C4-2B (cell line): Measurements from ENCODE around the gene HORMAD2.

Experiments
- ZFX ChIP-seq: fragments of 450-650 bp; IDR thresholded peaks from 2 replicates; pipeline ENCODE4 v1.6.1; 2017
- TF ChIP-seq, protein P1 (sequence below): fragments of 450-650 bp; conservative IDR thresholded peaks from 2 replicates; pipeline ENCODE4 v1.5.1; 2017; ENCODE audit warnings: mild to moderate bottlenecking

DNA sequence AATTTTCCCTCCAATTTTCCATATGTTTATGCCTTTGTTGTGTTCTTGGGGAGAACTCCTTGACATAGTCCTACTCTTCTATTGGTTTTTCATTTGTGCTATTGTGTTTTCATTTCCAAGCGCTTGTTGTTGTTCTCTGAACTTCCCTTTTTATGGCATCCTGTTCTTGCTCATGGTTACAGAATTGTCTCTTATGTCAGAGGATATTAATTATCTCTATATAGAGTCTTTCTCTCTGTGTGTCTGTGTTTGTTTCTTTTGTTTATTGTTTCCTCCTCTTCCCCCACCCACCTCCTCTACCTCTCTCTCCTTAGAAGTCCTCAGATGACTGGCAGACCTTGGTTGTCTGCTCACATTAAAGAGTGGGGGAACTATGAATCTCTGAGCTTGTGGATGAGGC is 69.9 kb downstream of the HORMAD2 start:
- no peak for TF ChIP-seq ZFX
- TF ChIP-seq, protein P1, sequence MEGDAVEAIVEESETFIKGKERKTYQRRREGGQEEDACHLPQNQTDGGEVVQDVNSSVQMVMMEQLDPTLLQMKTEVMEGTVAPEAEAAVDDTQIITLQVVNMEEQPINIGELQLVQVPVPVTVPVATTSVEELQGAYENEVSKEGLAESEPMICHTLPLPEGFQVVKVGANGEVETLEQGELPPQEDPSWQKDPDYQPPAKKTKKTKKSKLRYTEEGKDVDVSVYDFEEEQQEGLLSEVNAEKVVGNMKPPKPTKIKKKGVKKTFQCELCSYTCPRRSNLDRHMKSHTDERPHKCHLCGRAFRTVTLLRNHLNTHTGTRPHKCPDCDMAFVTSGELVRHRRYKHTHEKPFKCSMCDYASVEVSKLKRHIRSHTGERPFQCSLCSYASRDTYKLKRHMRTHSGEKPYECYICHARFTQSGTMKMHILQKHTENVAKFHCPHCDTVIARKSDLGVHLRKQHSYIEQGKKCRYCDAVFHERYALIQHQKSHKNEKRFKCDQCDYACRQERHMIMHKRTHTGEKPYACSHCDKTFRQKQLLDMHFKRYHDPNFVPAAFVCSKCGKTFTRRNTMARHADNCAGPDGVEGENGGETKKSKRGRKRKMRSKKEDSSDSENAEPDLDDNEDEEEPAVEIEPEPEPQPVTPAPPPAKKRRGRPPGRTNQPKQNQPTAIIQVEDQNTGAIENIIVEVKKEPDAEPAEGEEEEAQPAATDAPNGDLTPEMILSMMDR = no peak
